ENCODE data around the gene KCNMA1.

KCNMA1 gene

GRCh38 chr10:76840802-76841201, 796.8 kb downstream of the KCNMA1 start:
- DNase-seq = no peak

- no peak for DNase-seq
Measured at GRCh38 chr10:76839276-76839675, 798.3 kb downstream of the KCNMA1 start.

GRCh38 chr10:76830218-76830617, 807.4 kb downstream of the KCNMA1 start:
- no peak for DNase-seq

- no peak for DNase-seq
Measured at GRCh38 chr10:76829724-76830123, 807.9 kb downstream of the KCNMA1 start.

Measured in inflammatory macrophage treated with lipopolysaccharide for 4 hours (primary cell).